Measurements from ENCODE around the gene TNIP1. TPM values are rescaled to one million over a fixed set of nuclear protein-coding genes. Genes with fewer than 3 reads are reported as not detected.

Gene TNIP1
- total RNA-seq, 1 donor from 2014 or later: 63.6 TPM

DNA sequence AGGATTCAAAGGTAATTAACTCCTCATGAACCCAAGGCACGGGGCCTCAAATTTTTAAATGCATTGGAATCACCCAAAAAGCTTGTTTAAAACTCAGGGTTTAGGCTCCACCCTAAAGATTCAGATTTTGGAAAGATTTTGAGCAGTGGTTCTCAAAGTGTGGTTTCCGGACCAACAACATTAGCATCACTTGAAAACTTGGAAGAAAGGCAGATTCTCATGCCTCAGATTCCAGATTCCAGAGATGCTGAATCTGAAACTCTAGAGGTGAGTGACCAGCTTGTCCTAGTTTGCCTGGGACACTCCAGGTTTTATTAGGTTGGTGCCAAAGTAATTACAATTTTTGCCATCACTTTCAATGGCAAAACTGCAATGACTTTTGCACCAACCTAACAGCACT lies 24.7 kb upstream of the TNIP1 start:
- H3K4me3 Mint-ChIP-seq: no peak overlapping the region
- H3K4me1 Mint-ChIP-seq (ENCODE audit: unreplicated experiment): peaks cover 2% of the 10 kb centered on the region
- no peaks in the 10 kb centered on the region for H3K9me3 Mint-ChIP-seq
- H3K27me3 Mint-ChIP-seq: no peaks in the 10 kb centered on the region
- TF ChIP-seq, protein P1, sequence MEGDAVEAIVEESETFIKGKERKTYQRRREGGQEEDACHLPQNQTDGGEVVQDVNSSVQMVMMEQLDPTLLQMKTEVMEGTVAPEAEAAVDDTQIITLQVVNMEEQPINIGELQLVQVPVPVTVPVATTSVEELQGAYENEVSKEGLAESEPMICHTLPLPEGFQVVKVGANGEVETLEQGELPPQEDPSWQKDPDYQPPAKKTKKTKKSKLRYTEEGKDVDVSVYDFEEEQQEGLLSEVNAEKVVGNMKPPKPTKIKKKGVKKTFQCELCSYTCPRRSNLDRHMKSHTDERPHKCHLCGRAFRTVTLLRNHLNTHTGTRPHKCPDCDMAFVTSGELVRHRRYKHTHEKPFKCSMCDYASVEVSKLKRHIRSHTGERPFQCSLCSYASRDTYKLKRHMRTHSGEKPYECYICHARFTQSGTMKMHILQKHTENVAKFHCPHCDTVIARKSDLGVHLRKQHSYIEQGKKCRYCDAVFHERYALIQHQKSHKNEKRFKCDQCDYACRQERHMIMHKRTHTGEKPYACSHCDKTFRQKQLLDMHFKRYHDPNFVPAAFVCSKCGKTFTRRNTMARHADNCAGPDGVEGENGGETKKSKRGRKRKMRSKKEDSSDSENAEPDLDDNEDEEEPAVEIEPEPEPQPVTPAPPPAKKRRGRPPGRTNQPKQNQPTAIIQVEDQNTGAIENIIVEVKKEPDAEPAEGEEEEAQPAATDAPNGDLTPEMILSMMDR (conservative IDR thresholded peaks at IDR 0.05): no peak
- peaks cover 13% of the 10 kb centered on the region for H3K36me3 Mint-ChIP-seq
- H3K27ac Mint-ChIP-seq: no peak overlapping the region
- DNase-seq (ENCODE audit: extremely low spot score, unreplicated experiment): no peak

DNA sequence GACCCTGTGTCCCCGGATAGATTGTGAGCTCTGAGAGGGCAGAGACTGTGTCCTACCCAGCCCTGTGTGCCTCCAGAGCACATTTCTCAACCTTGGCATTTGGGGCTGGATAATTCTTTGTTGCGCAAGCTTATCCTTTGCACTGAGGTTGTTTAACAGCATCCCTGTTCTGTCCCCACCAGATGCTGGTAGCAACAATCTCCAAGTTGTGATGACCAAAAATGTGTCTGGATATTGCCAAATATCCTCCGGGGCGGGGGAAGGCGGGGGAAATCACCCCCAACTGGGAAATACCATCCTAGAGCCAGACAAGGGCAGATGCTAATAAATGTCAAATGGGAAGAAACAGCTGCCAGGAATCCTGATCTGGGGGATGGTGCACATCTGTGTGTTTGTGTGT lies 24.0 kb upstream of the TNIP1 start:
- Mint-ChIP-seq H3K4me3 (no peak overlapping the region), H3K27ac (no peak overlapping the region), H3K36me3 (peaks cover 13% of the 10 kb centered on the region), H3K4me1 (ENCODE audit: unreplicated experiment) (peaks cover 6% of the 10 kb centered on the region), H3K27me3 (no peaks in the 10 kb centered on the region), H3K9me3 (no peaks in the 10 kb centered on the region)
- DNase-seq (ENCODE audit: extremely low spot score, unreplicated experiment): no peak
- TF ChIP-seq, protein P1 (conservative IDR thresholded peaks at IDR 0.05): no peak

DNA sequence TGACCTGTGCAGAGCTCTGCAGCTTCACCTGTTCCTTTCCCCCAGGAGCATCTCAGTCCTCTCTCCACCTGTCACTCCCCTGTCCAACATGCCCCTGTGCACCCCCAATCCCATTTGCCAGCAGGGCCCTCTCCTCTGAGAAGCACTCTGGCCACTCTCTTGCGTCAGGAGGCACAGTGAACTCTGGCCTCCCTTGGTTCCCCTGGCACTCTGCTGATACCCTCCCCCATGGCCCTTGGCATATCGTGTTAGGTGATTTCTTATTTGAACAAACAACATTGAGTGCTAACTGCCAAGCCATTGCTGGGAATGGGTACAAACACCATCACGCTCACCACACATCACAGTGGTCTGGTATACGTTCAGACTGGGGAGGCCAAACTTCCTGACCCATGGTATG lies 20.9 kb upstream of the TNIP1 start:
- TF ChIP-seq, protein P1 (conservative IDR thresholded peaks at IDR 0.05): no peak
- Mint-ChIP-seq H3K36me3 (peaks cover 4% of the 10 kb centered on the region), H3K4me1 (ENCODE audit: unreplicated experiment) (peaks cover 6% of the 10 kb centered on the region), H3K9me3 (no peaks in the 10 kb centered on the region), H3K27ac (no peak overlapping the region), H3K27me3 (no peaks in the 10 kb centered on the region), H3K4me3 (no peak overlapping the region)
- no peak for DNase-seq (ENCODE audit: extremely low spot score, unreplicated experiment)

DNA sequence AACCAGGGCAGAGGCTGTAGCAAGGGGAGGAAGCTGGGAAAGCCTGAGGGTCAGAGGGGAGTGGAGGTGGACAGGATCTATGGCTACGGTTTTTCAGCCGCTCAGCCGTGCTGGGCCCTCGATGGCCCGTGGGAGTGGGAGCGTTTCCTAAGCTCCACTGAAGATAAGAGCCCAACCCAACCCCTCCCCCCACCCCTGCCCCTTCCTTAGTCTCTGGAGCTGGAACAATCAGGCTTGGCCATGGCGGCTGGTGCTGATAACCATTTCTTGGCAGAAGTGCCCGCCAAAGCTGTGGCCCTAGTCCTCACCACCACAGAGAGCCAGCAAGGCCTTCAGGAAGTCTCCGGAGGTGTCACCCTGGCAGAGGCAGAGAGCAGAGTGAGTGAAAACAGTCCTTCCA lies 20.3 kb upstream of the TNIP1 start:
- TF ChIP-seq, protein P1 (conservative IDR thresholded peaks at IDR 0.05): no peak
- no peak overlapping the region for H3K4me3 Mint-ChIP-seq
- no peaks in the 10 kb centered on the region for H3K27me3 Mint-ChIP-seq
- no peaks in the 10 kb centered on the region for H3K9me3 Mint-ChIP-seq
- H3K36me3 Mint-ChIP-seq: no peaks in the 10 kb centered on the region
- no peak overlapping the region for H3K27ac Mint-ChIP-seq
- peaks cover 8% of the 10 kb centered on the region for H3K4me1 Mint-ChIP-seq (ENCODE audit: unreplicated experiment)
- DNase-seq (ENCODE audit: extremely low spot score, unreplicated experiment): no peak

DNA sequence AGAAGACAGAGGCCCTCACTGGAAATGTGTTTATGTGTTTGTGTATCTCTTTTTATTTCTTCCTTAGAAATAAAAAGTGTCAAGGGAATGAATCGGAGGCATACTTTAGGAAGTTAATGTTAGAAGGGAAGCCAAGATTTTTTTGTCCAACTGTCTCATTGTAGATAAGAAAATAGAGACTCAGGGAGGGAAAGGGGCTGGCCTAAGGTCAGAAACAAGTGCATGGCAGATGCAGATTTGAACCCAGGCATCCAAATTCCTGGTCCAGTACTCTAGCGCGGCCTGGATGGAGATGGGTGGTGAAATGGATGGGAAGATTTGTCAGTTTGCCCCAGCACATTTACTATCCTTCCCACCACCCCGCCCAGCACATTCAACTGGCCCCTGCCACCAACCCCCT lies 19.8 kb upstream of the TNIP1 start:
- no peak overlapping the region for H3K4me3 Mint-ChIP-seq
- no peaks in the 10 kb centered on the region for H3K9me3 Mint-ChIP-seq
- no peak for DNase-seq (ENCODE audit: extremely low spot score, unreplicated experiment)
- H3K4me1 Mint-ChIP-seq (ENCODE audit: unreplicated experiment): peaks cover 13% of the 10 kb centered on the region
- H3K36me3 Mint-ChIP-seq: no peaks in the 10 kb centered on the region
- H3K27me3 Mint-ChIP-seq: no peaks in the 10 kb centered on the region
- TF ChIP-seq, protein P1 (conservative IDR thresholded peaks at IDR 0.05): no peak
- no peak overlapping the region for H3K27ac Mint-ChIP-seq

DNA sequence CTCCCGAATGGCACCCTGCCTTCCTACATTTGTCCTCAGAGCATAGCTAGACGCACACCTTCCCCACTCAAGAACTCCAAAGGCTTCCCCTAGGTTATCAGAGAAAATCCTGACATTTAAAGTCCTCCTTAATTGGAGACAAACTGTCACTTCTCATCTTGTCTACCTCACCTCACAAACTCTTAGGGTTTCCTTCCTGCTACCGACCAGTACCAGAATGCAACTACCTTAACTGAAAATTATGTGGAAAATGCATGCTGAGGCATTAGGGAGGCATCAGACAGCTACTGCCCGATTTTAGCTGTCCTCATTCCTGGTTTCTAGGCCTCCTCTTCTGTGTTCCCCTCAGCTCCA lies 17.9 kb upstream of the TNIP1 start:
- Mint-ChIP-seq H3K9me3 (no peaks in the 10 kb centered on the region), H3K4me1 (ENCODE audit: unreplicated experiment) (peaks cover 30% of the 10 kb centered on the region), H3K36me3 (no peaks in the 10 kb centered on the region), H3K4me3 (no peak overlapping the region), H3K27me3 (no peaks in the 10 kb centered on the region), H3K27ac (no peak overlapping the region)
- no peak for DNase-seq (ENCODE audit: extremely low spot score, unreplicated experiment)
- TF ChIP-seq, protein P1 (conservative IDR thresholded peaks at IDR 0.05): no peak

Data from type B pancreatic cell (in vitro differentiated cells).